HCT116 (cell line): ENCODE data around the gene UTS2.

ENCODE experiments used
- ELF1 ChIP-seq: IDR thresholded peaks from 2 replicates; pipeline ENCODE4 v1.6.1; 2012; ENCODE audit warnings: low read depth, borderline replicate concordance
- EZH2 ChIP-seq: fragments of 200-600 bp; sonication (generic); IDR thresholded peaks from 2 replicates; pipeline ENCODE4 v1.6.1; 2017; ENCODE audit warnings: antibody characterized with exemption, mixed run types
- POLR2A ChIP-seq: IDR thresholded peaks from 2 replicates; pipeline ENCODE4 v1.7.0; 2011; ENCODE audit warnings: borderline replicate concordance; ENCODE audit not compliant: insufficient read depth, insufficient read length; ENCODE audit errors: extremely low read depth
- RAD21 ChIP-seq: IDR thresholded peaks from 2 replicates; pipeline ENCODE4 v1.6.1; 2012; ENCODE audit warnings: low read depth, mild to moderate bottlenecking
- SIN3A ChIP-seq: IDR thresholded peaks from 2 replicates; pipeline ENCODE4 v1.6.1; 2012; ENCODE audit warnings: low read depth
- YY1 ChIP-seq: IDR thresholded peaks from 2 replicates; pipeline ENCODE4 v1.6.1; 2011; ENCODE audit warnings: low read length, low read depth, moderate library complexity, mild to moderate bottlenecking; ENCODE audit not compliant: insufficient replicate concordance; ENCODE audit errors: extremely low read depth
- TF ChIP-seq, protein P1 (sequence below), 3 experiments: fragments of 200-600 bp in 1 of 3; sonication (generic) in 1 of 3; IDR thresholded peaks in 2 of 3; conservative IDR thresholded peaks in 1 of 3; 2 replicates each; pipeline ENCODE4 v1.5.1; 2012 to 2017; ENCODE audit warnings: low read depth in 2 of 3, low read length in 2 of 3, antibody characterized with exemption in 1 of 3, borderline replicate concordance in 1 of 3, control low read depth in 1 of 3, mild to moderate bottlenecking in 1 of 3, mixed read lengths in 1 of 3, mixed run types in 1 of 3, moderate library complexity in 1 of 3; ENCODE audit not compliant: insufficient read depth in 1 of 3
- TF ChIP-seq, protein P2 (sequence below): IDR thresholded peaks from 2 replicates; pipeline ENCODE4 v1.6.1; 2012
- TF ChIP-seq, protein P3 (sequence below): IDR thresholded peaks from 2 replicates; pipeline ENCODE4 v1.6.1; 2012; ENCODE audit warnings: low read depth

GRCh38 chr1:7838714-7839113, 14.2 kb downstream of the UTS2 start:
- TF ChIP-seq, protein P1, sequence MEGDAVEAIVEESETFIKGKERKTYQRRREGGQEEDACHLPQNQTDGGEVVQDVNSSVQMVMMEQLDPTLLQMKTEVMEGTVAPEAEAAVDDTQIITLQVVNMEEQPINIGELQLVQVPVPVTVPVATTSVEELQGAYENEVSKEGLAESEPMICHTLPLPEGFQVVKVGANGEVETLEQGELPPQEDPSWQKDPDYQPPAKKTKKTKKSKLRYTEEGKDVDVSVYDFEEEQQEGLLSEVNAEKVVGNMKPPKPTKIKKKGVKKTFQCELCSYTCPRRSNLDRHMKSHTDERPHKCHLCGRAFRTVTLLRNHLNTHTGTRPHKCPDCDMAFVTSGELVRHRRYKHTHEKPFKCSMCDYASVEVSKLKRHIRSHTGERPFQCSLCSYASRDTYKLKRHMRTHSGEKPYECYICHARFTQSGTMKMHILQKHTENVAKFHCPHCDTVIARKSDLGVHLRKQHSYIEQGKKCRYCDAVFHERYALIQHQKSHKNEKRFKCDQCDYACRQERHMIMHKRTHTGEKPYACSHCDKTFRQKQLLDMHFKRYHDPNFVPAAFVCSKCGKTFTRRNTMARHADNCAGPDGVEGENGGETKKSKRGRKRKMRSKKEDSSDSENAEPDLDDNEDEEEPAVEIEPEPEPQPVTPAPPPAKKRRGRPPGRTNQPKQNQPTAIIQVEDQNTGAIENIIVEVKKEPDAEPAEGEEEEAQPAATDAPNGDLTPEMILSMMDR (IDR thresholded peaks at IDR 0.05 in 2 of 3, conservative IDR thresholded peaks at IDR 0.05 in 1 of 3; ENCODE audit: borderline replicate concordance in 1 of 3, insufficient read depth in 1 of 3, low read depth in 2 of 3, low read length in 2 of 3) = no peak
- TF ChIP-seq SIN3A = no peak
- TF ChIP-seq, protein P2, sequence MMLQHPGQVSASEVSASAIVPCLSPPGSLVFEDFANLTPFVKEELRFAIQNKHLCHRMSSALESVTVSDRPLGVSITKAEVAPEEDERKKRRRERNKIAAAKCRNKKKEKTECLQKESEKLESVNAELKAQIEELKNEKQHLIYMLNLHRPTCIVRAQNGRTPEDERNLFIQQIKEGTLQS = no peak
- TF ChIP-seq EZH2 = no peak
- TF ChIP-seq ELF1 = no peak
- no peak for TF ChIP-seq RAD21
- TF ChIP-seq POLR2A = no peak
- TF ChIP-seq YY1 = no peak
- TF ChIP-seq, protein P3, sequence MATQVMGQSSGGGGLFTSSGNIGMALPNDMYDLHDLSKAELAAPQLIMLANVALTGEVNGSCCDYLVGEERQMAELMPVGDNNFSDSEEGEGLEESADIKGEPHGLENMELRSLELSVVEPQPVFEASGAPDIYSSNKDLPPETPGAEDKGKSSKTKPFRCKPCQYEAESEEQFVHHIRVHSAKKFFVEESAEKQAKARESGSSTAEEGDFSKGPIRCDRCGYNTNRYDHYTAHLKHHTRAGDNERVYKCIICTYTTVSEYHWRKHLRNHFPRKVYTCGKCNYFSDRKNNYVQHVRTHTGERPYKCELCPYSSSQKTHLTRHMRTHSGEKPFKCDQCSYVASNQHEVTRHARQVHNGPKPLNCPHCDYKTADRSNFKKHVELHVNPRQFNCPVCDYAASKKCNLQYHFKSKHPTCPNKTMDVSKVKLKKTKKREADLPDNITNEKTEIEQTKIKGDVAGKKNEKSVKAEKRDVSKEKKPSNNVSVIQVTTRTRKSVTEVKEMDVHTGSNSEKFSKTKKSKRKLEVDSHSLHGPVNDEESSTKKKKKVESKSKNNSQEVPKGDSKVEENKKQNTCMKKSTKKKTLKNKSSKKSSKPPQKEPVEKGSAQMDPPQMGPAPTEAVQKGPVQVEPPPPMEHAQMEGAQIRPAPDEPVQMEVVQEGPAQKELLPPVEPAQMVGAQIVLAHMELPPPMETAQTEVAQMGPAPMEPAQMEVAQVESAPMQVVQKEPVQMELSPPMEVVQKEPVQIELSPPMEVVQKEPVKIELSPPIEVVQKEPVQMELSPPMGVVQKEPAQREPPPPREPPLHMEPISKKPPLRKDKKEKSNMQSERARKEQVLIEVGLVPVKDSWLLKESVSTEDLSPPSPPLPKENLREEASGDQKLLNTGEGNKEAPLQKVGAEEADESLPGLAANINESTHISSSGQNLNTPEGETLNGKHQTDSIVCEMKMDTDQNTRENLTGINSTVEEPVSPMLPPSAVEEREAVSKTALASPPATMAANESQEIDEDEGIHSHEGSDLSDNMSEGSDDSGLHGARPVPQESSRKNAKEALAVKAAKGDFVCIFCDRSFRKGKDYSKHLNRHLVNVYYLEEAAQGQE = no peak
